OCI-LY7 (cell line): ENCODE measurements around the gene VWF. TPM values are rescaled to one million over a fixed set of nuclear protein-coding genes. Genes with fewer than 3 reads are reported as not detected.

ENCODE experiments used
- BruUV-seq: library from RNA; stranded (reverse); fragments of 400-500 nt; replicated peaks from 2 replicates; lab custom pipeline; 2021; lab: Mats Ljungman, UMichigan
- CTCF ChIA-PET: fragments of 300-600 bp; sonication (Branson Sonifier 250); formaldehyde crosslinking; loops from one replicate; lab custom pipeline; 2022; ENCODE audit warnings: antibody characterized with exemption; ENCODE audit not compliant: unreplicated experiment; lab: Charles Lee
- POLR2A ChIA-PET: fragments of 300-600 bp; sonication (Branson Sonifier 250); formaldehyde crosslinking; loops from one replicate; lab custom pipeline; 2022; ENCODE audit warnings: antibody characterized with exemption; lab: Charles Lee
- DNase-seq: peaks from one replicate; pipeline ENCODE4 v3.0.0-alpha.2; 2015; ENCODE audit warnings: low spot score
- H2AFZ ChIP-seq: fragments of 200-600 bp; sonication (generic), shearing (Covaris generic); 2 replicates; pipeline ENCODE4 v1.6.1; 2014; ENCODE audit warnings: mild to moderate bottlenecking, antibody characterized with exemption, low read length, moderate library complexity
- H3K27ac ChIP-seq: fragments of 200-600 bp; sonication (generic); 2 replicates; pipeline ENCODE4 v1.5.1; 2014; ENCODE audit warnings: mixed run types, low read depth, mild to moderate bottlenecking, moderate library complexity, low read length, inconsistent platforms; ENCODE audit not compliant: poor library complexity, severe bottlenecking
- H3K36me3 ChIP-seq: fragments of 200-600 bp; sonication (generic); 2 replicates; pipeline ENCODE4 v1.6.1; 2014; ENCODE audit warnings: mild to moderate bottlenecking, antibody characterized with exemption, low read length, moderate library complexity, mixed read lengths; ENCODE audit not compliant: insufficient read depth
- H3K4me1 ChIP-seq: fragments of 200-600 bp; sonication (generic); 2 replicates; pipeline ENCODE4 v1.5.1; 2014; ENCODE audit warnings: mild to moderate bottlenecking, low read length; ENCODE audit not compliant: insufficient read depth, poor library complexity, severe bottlenecking
- H3K4me2 ChIP-seq: fragments of 200-600 bp; sonication (generic); 2 replicates; pipeline ENCODE4 v1.6.1; 2014; ENCODE audit warnings: mild to moderate bottlenecking, low read length
- H3K4me3 ChIP-seq: fragments of 200-600 bp; sonication (generic); 2 replicates; pipeline ENCODE4 v1.5.1; 2014; ENCODE audit warnings: mild to moderate bottlenecking, low read depth, low read length; ENCODE audit not compliant: poor library complexity, severe bottlenecking
- H3K79me2 ChIP-seq: fragments of 200-600 bp; sonication (generic); 2 replicates; pipeline ENCODE4 v1.6.1; 2016; ENCODE audit warnings: low read depth, mild to moderate bottlenecking, low read length, moderate library complexity, mixed read lengths; ENCODE audit not compliant: insufficient read depth
- H3K9me2 ChIP-seq: fragments of 200-600 bp; sonication (generic); 2 replicates; pipeline ENCODE4 v1.6.1; 2016; ENCODE audit warnings: mild to moderate bottlenecking, low read length, mixed read lengths; ENCODE audit not compliant: insufficient read depth
- H3K9me3 ChIP-seq: fragments of 200-600 bp; sonication (generic); 2 replicates; pipeline ENCODE4 v1.6.1; 2014; ENCODE audit warnings: mild to moderate bottlenecking, mixed run types, low read length, mixed read lengths
- H4K20me1 ChIP-seq: fragments of 200-600 bp; sonication (generic); 2 replicates; pipeline ENCODE4 v1.6.1; 2014; ENCODE audit warnings: mild to moderate bottlenecking, antibody characterized with exemption, low read length, moderate library complexity, mixed read lengths; ENCODE audit not compliant: insufficient read depth
- EZH2phosphoT487 ChIP-seq: fragments of 200-600 bp; sonication (generic); IDR thresholded peaks from 2 replicates; pipeline ENCODE4 v1.6.1; 2018; ENCODE audit warnings: low read depth, borderline replicate concordance, mild to moderate bottlenecking, mixed run types, antibody characterized with exemption, low read length, moderate library complexity, mixed read lengths
- intact Hi-C: fragments of 100-400 bp; cut with micrococcal nuclease; formaldehyde crosslinking; loops from one replicate; pipeline ENCODE4 v1.10.0; 2022; ENCODE audit not compliant: unreplicated experiment
- total RNA-seq, 2 experiments: library from RNA; depleted of rRNA in 1 of 2; stranded (reverse); fragments of >200 nt in 1 of 2; shearing (Covaris generic) in 1 of 2; gene quantifications; 2 replicates each; pipeline ENCODE4 v1.2.3, GENCODE V29; 2014 to 2022
- TF ChIP-seq, protein P1 (sequence below): fragments of 200-600 bp; sonication (generic); conservative IDR thresholded peaks from 2 replicates; pipeline ENCODE4 v1.5.1; 2014; ENCODE audit warnings: mild to moderate bottlenecking, antibody characterized with exemption, low read length, moderate library complexity, mixed read lengths

VWF gene
- total RNA-seq, 2 experiments from 2014 or later: 0.32 TPM; not detected in 1

DNA sequence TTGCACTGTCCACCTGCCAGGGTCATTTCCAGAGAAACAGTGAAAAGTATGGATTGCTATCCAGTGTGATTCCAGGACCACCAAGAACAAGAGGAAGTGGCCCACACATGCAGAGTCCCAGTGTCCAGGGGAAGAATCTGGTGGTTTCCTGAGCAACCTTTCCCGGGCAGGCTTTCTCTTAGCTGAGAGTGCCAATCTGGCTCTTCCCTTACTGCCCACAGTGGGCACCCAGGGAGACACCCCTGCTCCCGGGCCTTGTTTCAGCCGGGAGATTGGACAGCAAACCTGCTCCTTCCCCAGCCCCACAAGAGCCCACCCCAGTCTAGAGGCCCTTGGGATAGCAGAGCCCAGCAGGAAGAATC, 62.1 kb downstream of the VWF start:
- Histone ChIP-seq H3K36me3 (no peaks in the 10 kb centered on the region), H3K79me2 (no peaks in the 10 kb centered on the region), H2AFZ (no peak overlapping the region), H3K9me2 (no peaks in the 10 kb centered on the region), H3K9me3 (no peaks in the 10 kb centered on the region), H3K4me2 (no peak overlapping the region), H3K27ac (no peak overlapping the region), H3K4me3 (no peak overlapping the region), H4K20me1 (no peaks in the 10 kb centered on the region), H3K4me1 (no peaks in the 10 kb centered on the region)
- DNase-seq: no peak
- CTCF ChIA-PET: no interaction called here
- POLR2A ChIA-PET: no interaction called here
- TF ChIP-seq, protein P1, sequence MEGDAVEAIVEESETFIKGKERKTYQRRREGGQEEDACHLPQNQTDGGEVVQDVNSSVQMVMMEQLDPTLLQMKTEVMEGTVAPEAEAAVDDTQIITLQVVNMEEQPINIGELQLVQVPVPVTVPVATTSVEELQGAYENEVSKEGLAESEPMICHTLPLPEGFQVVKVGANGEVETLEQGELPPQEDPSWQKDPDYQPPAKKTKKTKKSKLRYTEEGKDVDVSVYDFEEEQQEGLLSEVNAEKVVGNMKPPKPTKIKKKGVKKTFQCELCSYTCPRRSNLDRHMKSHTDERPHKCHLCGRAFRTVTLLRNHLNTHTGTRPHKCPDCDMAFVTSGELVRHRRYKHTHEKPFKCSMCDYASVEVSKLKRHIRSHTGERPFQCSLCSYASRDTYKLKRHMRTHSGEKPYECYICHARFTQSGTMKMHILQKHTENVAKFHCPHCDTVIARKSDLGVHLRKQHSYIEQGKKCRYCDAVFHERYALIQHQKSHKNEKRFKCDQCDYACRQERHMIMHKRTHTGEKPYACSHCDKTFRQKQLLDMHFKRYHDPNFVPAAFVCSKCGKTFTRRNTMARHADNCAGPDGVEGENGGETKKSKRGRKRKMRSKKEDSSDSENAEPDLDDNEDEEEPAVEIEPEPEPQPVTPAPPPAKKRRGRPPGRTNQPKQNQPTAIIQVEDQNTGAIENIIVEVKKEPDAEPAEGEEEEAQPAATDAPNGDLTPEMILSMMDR: no peak
- no peak for TF ChIP-seq EZH2phosphoT487
- BruUV-seq: no TSS peak
- intact Hi-C loops: loop anchor here (2.0 kb wide), 1 partner anchor 132 kb away; no protein-coding TSS in a partner anchor

DNA sequence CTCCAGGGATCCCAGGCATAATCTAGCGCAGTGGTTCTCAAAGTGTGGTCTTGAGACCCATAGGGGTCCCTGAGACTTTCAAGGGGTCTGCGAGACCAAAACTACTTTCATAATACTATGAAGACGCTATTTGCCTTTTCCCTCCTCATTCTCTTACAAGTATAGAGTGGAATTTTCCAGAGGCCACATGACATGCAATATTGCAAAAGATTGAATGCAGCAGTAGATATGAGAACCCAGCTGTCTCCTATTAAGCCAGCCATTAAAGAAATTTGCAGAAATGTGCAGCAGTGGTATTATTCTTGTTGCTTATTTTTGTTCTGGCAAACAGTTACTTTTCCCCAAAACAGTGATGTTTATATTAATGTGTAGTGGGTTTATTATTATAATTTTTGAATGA, 62.8 kb downstream of the VWF start:
- no peaks in the 10 kb centered on the region for H3K9me3 ChIP-seq
- H3K27ac ChIP-seq: no peak overlapping the region
- POLR2A ChIA-PET: no interaction called here
- no peaks in the 10 kb centered on the region for H3K4me1 ChIP-seq
- no TSS peak for BruUV-seq
- no peaks in the 10 kb centered on the region for H4K20me1 ChIP-seq
- H3K4me2 ChIP-seq: no peak overlapping the region
- TF ChIP-seq, protein P1: no peak
- TF ChIP-seq EZH2phosphoT487: no peak
- intact Hi-C loops: loop anchor here (2.0 kb wide), 1 partner anchor 133 kb away; no protein-coding TSS in a partner anchor
- CTCF ChIA-PET: no interaction called here
- no peaks in the 10 kb centered on the region for H3K9me2 ChIP-seq
- H3K36me3 ChIP-seq: no peaks in the 10 kb centered on the region
- H2AFZ ChIP-seq: no peak overlapping the region
- H3K79me2 ChIP-seq: no peaks in the 10 kb centered on the region
- no peak overlapping the region for H3K4me3 ChIP-seq
- no peak for DNase-seq

DNA sequence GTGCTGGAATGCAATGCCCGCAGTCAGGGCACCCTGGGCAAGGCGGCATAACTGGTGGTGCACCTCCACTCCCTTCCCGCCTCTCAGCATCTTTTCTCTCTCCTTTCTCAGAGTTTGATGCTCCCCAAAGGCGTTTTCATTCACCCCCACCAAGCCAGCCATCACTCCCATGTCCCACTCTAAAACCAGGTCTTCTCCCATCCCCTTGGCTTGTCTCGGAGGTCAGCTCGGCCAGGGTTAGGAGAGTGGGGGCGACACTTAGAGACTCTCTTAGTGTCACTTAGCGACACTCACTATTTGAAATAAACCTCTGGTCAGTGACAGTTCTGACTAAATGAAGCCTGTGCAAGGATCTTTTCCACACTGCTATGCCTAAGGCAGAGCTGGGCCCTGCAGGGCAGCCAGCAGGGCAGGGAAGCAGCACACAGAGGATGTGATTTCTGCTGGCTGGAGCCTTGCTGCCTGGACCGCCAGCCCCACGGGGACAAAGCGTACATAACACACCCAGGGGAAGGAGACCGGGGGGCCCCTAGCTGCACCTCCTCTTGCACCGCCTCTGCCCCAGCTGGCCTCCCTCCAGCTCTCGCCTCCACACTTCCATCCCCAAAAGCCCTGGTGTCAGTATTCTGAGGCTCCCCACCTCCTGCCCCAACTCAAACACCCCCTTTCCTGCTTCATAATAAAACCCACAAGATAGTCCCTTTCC, 64.5 kb downstream of the VWF start:
- H3K9me2 ChIP-seq: no peaks in the 10 kb centered on the region
- intact Hi-C loops: no loop called here
- TF ChIP-seq, protein P1: no peak
- no peak for TF ChIP-seq EZH2phosphoT487
- ChIA-PET POLR2A (interaction anchor here (1.6 kb wide), 1 partner anchor 11 kb away, joined by 3 read pairs; no protein-coding TSS in a partner anchor), CTCF (interaction anchor here (1.3 kb wide), 1 partner anchor 70 kb away, joined by 3 read pairs; no protein-coding TSS in a partner anchor)
- no peak overlapping the region for H2AFZ ChIP-seq
- no peak for DNase-seq
- no peaks in the 10 kb centered on the region for H3K9me3 ChIP-seq
- H3K36me3 ChIP-seq: no peaks in the 10 kb centered on the region
- H3K4me2 ChIP-seq: no peak overlapping the region
- no peaks in the 10 kb centered on the region for H3K4me1 ChIP-seq
- no peak overlapping the region for H3K4me3 ChIP-seq
- BruUV-seq: no TSS peak
- H3K79me2 ChIP-seq: no peaks in the 10 kb centered on the region
- no peaks in the 10 kb centered on the region for H4K20me1 ChIP-seq
- no peak overlapping the region for H3K27ac ChIP-seq
